Suprapubic skin (tissue), 4 donors: ENCODE results near the gene PPP1R9A.

Experiments used
- CTCF ChIP-seq, 2 donors: fragments of 200-600 bp in 1 of 2; fragments of 450-650 bp in 1 of 2; sonication (generic) in 1 of 2; IDR thresholded peaks; one replicate each; pipeline ENCODE4 v1.5.1; 2016 to 2019; ENCODE audit warnings: antibody characterized with exemption in 2 of 2, mild to moderate bottlenecking in 1 of 2, moderate library complexity in 1 of 2
- POLR2A ChIP-seq, 2 donors: fragments of 450-650 bp; IDR thresholded peaks; one replicate each; pipeline ENCODE4 v1.6.1; 2017; ENCODE audit warnings: antibody characterized with exemption in 2 of 2, mild to moderate bottlenecking in 2 of 2, moderate library complexity in 2 of 2
- POLR2AphosphoS5 ChIP-seq, 3 donors: sonication (generic); formaldehyde crosslinking; IDR thresholded peaks; one replicate each; pipeline ENCODE4 v1.6.1; 2017; ENCODE audit warnings: antibody characterized with exemption in 3 of 3

- TF ChIP-seq POLR2A (IDR thresholded peaks at IDR 0.05) = no peak
- no peak for TF ChIP-seq CTCF (IDR thresholded peaks at IDR 0.05)
- TF ChIP-seq POLR2AphosphoS5 (IDR thresholded peaks at IDR 0.05) = no peak
Observed at GRCh38 chr7:95209276-95209675, 301.9 kb downstream of the PPP1R9A start.
